K562 (cell line): ENCODE measurements around the gene HSPB1. TPM values are rescaled to one million over a fixed set of nuclear protein-coding genes. Genes with fewer than 3 reads are reported as not detected.

ENCODE experiments used
- CEBPB ChIP-seq: fragments of 450-650 bp; IDR thresholded peaks from 2 replicates; pipeline ENCODE4 v1.6.1; 2016; ENCODE audit warnings: missing genetic modification characterization, missing compliant biosample characterization
- CREM ChIP-seq: IDR thresholded peaks from 2 replicates; pipeline ENCODE4 v1.6.1; 2014; ENCODE audit warnings: antibody characterized with exemption, low read depth
- CTCF ChIP-seq, 3 experiments: IDR thresholded peaks in 2 of 3; conservative IDR thresholded peaks in 1 of 3; 2 replicates each; pipeline ENCODE4 v1.5.1; 2011 to 2012; ENCODE audit warnings: low read length in 3 of 3, mild to moderate bottlenecking in 3 of 3, control low read depth in 2 of 3, improper control_type of control experiment in 1 of 3, inconsistent platforms in 1 of 3, low read depth in 1 of 3, mixed read lengths in 1 of 3, moderate library complexity in 1 of 3; ENCODE audit not compliant: insufficient read depth in 2 of 3
- DNMT1 ChIP-seq: fragments of 450-650 bp; IDR thresholded peaks from 2 replicates; pipeline ENCODE4 v1.6.1; 2016; ENCODE audit warnings: antibody characterized with exemption, mild to moderate bottlenecking
- ELF4 ChIP-seq: fragments of 450-650 bp; formaldehyde crosslinking; IDR thresholded peaks from 2 replicates; pipeline ENCODE4 v1.4.0; 2022; ENCODE audit warnings: missing genetic modification characterization
- ID3 ChIP-seq, 2 experiments: fragments of 250-450 bp in 1 of 2; fragments of 450-650 bp in 1 of 2; sonication (Bioruptor Pico) in 1 of 2; IDR thresholded peaks; 2 replicates each; pipeline versions ENCODE4 v1.6.1 to v1.8.0; 2016 to 2021; ENCODE audit warnings: mild to moderate bottlenecking in 2 of 2, moderate library complexity in 2 of 2, missing compliant biosample characterization in 1 of 2, missing genetic modification characterization in 1 of 2
- ILF3 ChIP-seq: fragments of 450-650 bp; IDR thresholded peaks from 2 replicates; pipeline ENCODE4 v1.6.1; 2018; ENCODE audit warnings: antibody characterized with exemption, mild to moderate bottlenecking, moderate library complexity, borderline replicate concordance
- KAT7 ChIP-seq: sonication (generic); formaldehyde crosslinking; IDR thresholded peaks from 2 replicates; pipeline ENCODE4 v1.8.0; 2022; ENCODE audit warnings: missing genetic modification reagents, mild to moderate bottlenecking, borderline replicate concordance
- NCOA2 ChIP-seq, 2 experiments: fragments of 450-650 bp; IDR thresholded peaks; 2 replicates each; pipeline ENCODE4 v1.6.1; 2018; ENCODE audit warnings: mild to moderate bottlenecking in 2 of 2, moderate library complexity in 1 of 2; ENCODE audit not compliant: partially characterized antibody in 2 of 2
- POLR3A ChIP-seq: IDR thresholded peaks from 2 replicates; pipeline ENCODE4 v1.6.1; 2011; ENCODE audit warnings: borderline replicate concordance, mild to moderate bottlenecking, moderate library complexity; ENCODE audit not compliant: insufficient read length, insufficient read depth; ENCODE audit errors: extremely low read depth
- PRDM10 ChIP-seq: fragments of 450-650 bp; IDR thresholded peaks from 2 replicates; pipeline ENCODE4 v1.6.1; 2018; ENCODE audit not compliant: partially characterized antibody
- RBM25 ChIP-seq: fragments of 200-400 bp; formaldehyde crosslinking; IDR thresholded peaks from 2 replicates; pipeline ENCODE4 v1.6.1; 2018; ENCODE audit warnings: low read length, low read depth, moderate library complexity; ENCODE audit not compliant: severe bottlenecking
- SMARCB1 ChIP-seq: IDR thresholded peaks from 2 replicates; pipeline ENCODE4 v1.6.1; 2011; ENCODE audit warnings: improper control_type of control experiment, low read depth; ENCODE audit not compliant: insufficient read length
- SNRNP70 ChIP-seq: fragments of 200-400 bp; formaldehyde crosslinking; optimal IDR thresholded peaks from 2 replicates; pipeline ENCODE3; 2017; ENCODE audit warnings: low read depth, low read length
- TBP ChIP-seq: optimal IDR thresholded peaks from 2 replicates; pipeline ENCODE3; 2011; ENCODE audit warnings: low read depth, low read length, improper control_type of control experiment
- TCF15 ChIP-seq: fragments of 250-450 bp; sonication (Bioruptor Pico); IDR thresholded peaks from 2 replicates; pipeline ENCODE4 v1.8.0; 2022; ENCODE audit warnings: moderate library complexity, mild to moderate bottlenecking, inconsistent platforms
- ZNF239 ChIP-seq: fragments of 250-450 bp; sonication (Bioruptor Pico); IDR thresholded peaks from 2 replicates; pipeline ENCODE4 v1.4.0; 2020; ENCODE audit warnings: mild to moderate bottlenecking
- ZNF449 ChIP-seq: fragments of 250-450 bp; sonication (Bioruptor Pico); IDR thresholded peaks from 2 replicates; pipeline ENCODE4 v1.8.0; 2022; ENCODE audit warnings: moderate library complexity, mild to moderate bottlenecking, inconsistent platforms
- ZNF696 ChIP-seq: fragments of 250-450 bp; sonication (Bioruptor Pico); conservative IDR thresholded peaks from 2 replicates; pipeline ENCODE4 v1.4.0; 2020; ENCODE audit warnings: mild to moderate bottlenecking, moderate library complexity
- ZNF79 ChIP-seq: fragments of 250-450 bp; sonication (Bioruptor Pico); IDR thresholded peaks from 2 replicates; pipeline ENCODE4 v1.4.0; 2020; ENCODE audit warnings: low read depth, mild to moderate bottlenecking, moderate library complexity
- polyA plus RNA-seq, 8 experiments: library from polyadenylated mRNA; depleted of rRNA in 4 of 8; stranded (reverse) in 5 of 8; unstranded in 3 of 8; fragments of >200 nt; fragmentation: Nextera tagmentation in 2 of 8; fragmentation: Illumina TruSeq in 1 of 8; extraction: Ambion mirVana in 2 of 8; extraction: Trizol in 1 of 8; gene quantifications; 2 replicates each; pipeline versions ENCODE4 v1.2.1 to v1.2.3, GENCODE V29; 2011 to 2014; ENCODE audit warnings: inconsistent platforms in 1 of 8, missing spikeins in 1 of 8
- total RNA-seq, 7 experiments: library from RNA; depleted of rRNA in 6 of 7; stranded (reverse); fragments of >200 nt in 6 of 7; fragmentation: Illumina TruSeq in 2 of 7; extraction: Trizol in 2 of 7; gene quantifications; 2 replicates each; pipeline versions ENCODE4 v1.2.1 to v1.2.3, GENCODE V29; 2011 to 2021; ENCODE audit warnings: low replicate concordance in 1 of 7

Gene HSPB1
- total and polyA plus RNA-seq, 9 of the 15 experiments (the other 6 are each of a cell fraction or from before 2014, with no cell fraction given), result 27.1 to 522 (median 138) TPM

GRCh38 chr7:76281006-76281705 lies 21.3 kb upstream of the HSPB1 start (continued):
- TF ChIP-seq PRDM10 (no peak), RBM25 (no peak), TCF15 (CRISPR knock-in tag) (no peak), ELF4 (no peak), DNMT1 (no peak), SNRNP70 (no peak), ZNF79 (CRISPR knock-in tag) (no peak), TBP (no peak), ZNF449 (CRISPR knock-in tag) (no peak), ID3 (CRISPR knock-in tag; IDR thresholded peaks at IDR 0.05) (no peak), ID3 (tag; IDR thresholded peaks at IDR 0.05) (no peak), POLR3A (no peak), NCOA2 (IDR thresholded peaks at IDR 0.05; ENCODE audit: partially characterized antibody in 2 of 2) (no peak), KAT7 (CRISPR knock-in tag) (no peak), ZNF239 (CRISPR knock-in tag) (no peak), ZNF696 (CRISPR knock-in tag) (no peak), CREM (no peak), SMARCB1 (no peak), CEBPB (tag) (no peak), ILF3 (no peak), CTCF (IDR thresholded peaks at IDR 0.05 in 2 of 3, conservative IDR thresholded peaks at IDR 0.05 in 1 of 3; ENCODE audit: insufficient read depth in 2 of 3, low read depth in 1 of 3, low read length in 3 of 3) (no peak)
